Hepatocyte (in vitro differentiated cells): Measurements from ENCODE around the gene RPL7A.

Source experiments
- EZH2phosphoT487 ChIP-seq: fragments of 200-600 bp; sonication (generic); IDR thresholded peaks from one replicate; pipeline ENCODE4 v1.6.1; 2018; ENCODE audit warnings: antibody characterized with exemption, mild to moderate bottlenecking, low read depth, moderate library complexity; ENCODE audit not compliant: unreplicated experiment, severe bottlenecking
- TF ChIP-seq, protein P1 (sequence below): fragments of 200-600 bp; sonication (generic); IDR thresholded peaks from 2 replicates; pipeline ENCODE4 v1.5.1; 2016; ENCODE audit warnings: antibody characterized with exemption, mild to moderate bottlenecking; ENCODE audit not compliant: poor library complexity

DNA sequence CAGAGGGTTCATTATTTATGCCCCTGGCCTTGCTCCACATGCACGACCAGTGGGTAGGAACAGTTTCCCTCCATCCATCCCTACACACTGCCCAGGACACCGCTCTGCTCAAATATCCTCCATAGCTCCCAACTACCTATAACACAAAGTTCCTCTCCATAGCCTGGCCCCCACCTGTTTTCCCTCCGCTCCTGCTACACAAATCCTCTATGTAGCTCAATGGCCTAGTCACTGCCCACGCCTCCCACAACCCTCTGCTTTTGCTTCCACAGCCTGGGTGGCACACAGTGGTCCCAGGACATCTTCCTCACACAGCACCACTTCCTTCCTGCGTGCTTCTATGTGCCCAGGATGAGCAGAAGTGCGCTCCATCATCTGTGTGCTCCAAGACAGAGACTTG is 49.4 kb downstream of the RPL7A start:
- TF ChIP-seq, protein P1, sequence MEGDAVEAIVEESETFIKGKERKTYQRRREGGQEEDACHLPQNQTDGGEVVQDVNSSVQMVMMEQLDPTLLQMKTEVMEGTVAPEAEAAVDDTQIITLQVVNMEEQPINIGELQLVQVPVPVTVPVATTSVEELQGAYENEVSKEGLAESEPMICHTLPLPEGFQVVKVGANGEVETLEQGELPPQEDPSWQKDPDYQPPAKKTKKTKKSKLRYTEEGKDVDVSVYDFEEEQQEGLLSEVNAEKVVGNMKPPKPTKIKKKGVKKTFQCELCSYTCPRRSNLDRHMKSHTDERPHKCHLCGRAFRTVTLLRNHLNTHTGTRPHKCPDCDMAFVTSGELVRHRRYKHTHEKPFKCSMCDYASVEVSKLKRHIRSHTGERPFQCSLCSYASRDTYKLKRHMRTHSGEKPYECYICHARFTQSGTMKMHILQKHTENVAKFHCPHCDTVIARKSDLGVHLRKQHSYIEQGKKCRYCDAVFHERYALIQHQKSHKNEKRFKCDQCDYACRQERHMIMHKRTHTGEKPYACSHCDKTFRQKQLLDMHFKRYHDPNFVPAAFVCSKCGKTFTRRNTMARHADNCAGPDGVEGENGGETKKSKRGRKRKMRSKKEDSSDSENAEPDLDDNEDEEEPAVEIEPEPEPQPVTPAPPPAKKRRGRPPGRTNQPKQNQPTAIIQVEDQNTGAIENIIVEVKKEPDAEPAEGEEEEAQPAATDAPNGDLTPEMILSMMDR = no peak
- no peak for TF ChIP-seq EZH2phosphoT487
